GM12878 (cell line): Measurements from ENCODE around the gene RABGEF1.

ENCODE experiments used
- BCL11A ChIP-seq: IDR thresholded peaks from 2 replicates; pipeline ENCODE4 v1.6.1; 2011; ENCODE audit warnings: low read depth, low read length
- EZH2 ChIP-seq: IDR thresholded peaks from 2 replicates; pipeline ENCODE4 v1.6.1; 2012; ENCODE audit warnings: low read depth, mild to moderate bottlenecking, control low read depth, inconsistent platforms, low read length, borderline replicate concordance; ENCODE audit not compliant: control insufficient read depth
- JUND ChIP-seq: IDR thresholded peaks from 2 replicates; pipeline ENCODE4 v1.6.1; 2012; ENCODE audit warnings: low read depth, mild to moderate bottlenecking, low read length, improper control_type of control experiment, moderate library complexity
- POLR2A ChIP-seq: IDR thresholded peaks from 2 replicates; pipeline ENCODE4 v1.6.1; 2011; ENCODE audit warnings: low read depth, mild to moderate bottlenecking, low read length
- RCOR1 ChIP-seq: conservative IDR thresholded peaks from 2 replicates; pipeline ENCODE4 v1.6.1; 2012; ENCODE audit warnings: low read depth, low read length, improper control_type of control experiment
- RFX5 ChIP-seq: IDR thresholded peaks from 2 replicates; pipeline ENCODE4 v1.6.1; 2011; ENCODE audit warnings: low read depth, low read length, improper control_type of control experiment
- SMC3 ChIP-seq: IDR thresholded peaks from 2 replicates; pipeline ENCODE4 v1.6.1; 2011; ENCODE audit warnings: low read length, improper control_type of control experiment, borderline replicate concordance
- TF ChIP-seq, protein P1 (sequence below), 3 experiments: IDR thresholded peaks in 2 of 3; conservative IDR thresholded peaks in 1 of 3; 2 replicates each; pipeline ENCODE4 v1.5.1; 2011; ENCODE audit warnings: low read depth in 3 of 3, low read length in 3 of 3, mild to moderate bottlenecking in 3 of 3, control low read depth in 2 of 3, moderate library complexity in 2 of 3, inconsistent platforms in 1 of 3, mixed read lengths in 1 of 3; ENCODE audit not compliant: control insufficient read depth in 2 of 3, insufficient read depth in 1 of 3; ENCODE audit errors: extremely low read depth in 1 of 3
- TF ChIP-seq, protein P2 (sequence below): IDR thresholded peaks from 2 replicates; pipeline ENCODE4 v1.6.1; 2011; ENCODE audit warnings: low read depth, mild to moderate bottlenecking, low read length, moderate library complexity, borderline replicate concordance; ENCODE audit errors: extremely low read depth

DNA sequence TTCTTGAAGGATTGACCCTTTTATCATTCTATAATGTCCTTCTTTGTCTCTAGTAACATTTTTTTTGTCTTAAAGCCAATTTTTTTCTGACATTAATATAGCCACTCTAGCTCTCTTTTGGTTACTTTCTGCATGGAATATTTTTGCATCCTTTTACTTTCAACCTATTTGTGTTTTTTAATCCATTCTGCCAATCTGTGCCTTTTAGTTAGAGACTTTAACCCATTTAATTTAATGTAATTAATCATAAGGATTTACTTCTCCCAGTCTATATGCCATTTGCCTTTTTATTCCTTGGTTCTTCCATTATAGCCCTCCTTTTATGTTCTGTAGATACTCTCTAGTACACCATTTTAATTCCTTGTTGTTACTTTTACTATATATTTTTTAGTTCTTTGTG lies 32.7 kb upstream of the RABGEF1 start:
- TF ChIP-seq EZH2: no peak
- TF ChIP-seq, protein P1, sequence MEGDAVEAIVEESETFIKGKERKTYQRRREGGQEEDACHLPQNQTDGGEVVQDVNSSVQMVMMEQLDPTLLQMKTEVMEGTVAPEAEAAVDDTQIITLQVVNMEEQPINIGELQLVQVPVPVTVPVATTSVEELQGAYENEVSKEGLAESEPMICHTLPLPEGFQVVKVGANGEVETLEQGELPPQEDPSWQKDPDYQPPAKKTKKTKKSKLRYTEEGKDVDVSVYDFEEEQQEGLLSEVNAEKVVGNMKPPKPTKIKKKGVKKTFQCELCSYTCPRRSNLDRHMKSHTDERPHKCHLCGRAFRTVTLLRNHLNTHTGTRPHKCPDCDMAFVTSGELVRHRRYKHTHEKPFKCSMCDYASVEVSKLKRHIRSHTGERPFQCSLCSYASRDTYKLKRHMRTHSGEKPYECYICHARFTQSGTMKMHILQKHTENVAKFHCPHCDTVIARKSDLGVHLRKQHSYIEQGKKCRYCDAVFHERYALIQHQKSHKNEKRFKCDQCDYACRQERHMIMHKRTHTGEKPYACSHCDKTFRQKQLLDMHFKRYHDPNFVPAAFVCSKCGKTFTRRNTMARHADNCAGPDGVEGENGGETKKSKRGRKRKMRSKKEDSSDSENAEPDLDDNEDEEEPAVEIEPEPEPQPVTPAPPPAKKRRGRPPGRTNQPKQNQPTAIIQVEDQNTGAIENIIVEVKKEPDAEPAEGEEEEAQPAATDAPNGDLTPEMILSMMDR (IDR thresholded peaks at IDR 0.05 in 2 of 3, conservative IDR thresholded peaks at IDR 0.05 in 1 of 3; ENCODE audit: control insufficient read depth in 2 of 3, extremely low read depth in 1 of 3, insufficient read depth in 1 of 3, low read depth in 3 of 3, low read length in 3 of 3): no peak
- no peak for TF ChIP-seq RFX5
- no peak for TF ChIP-seq POLR2A
- no peak for TF ChIP-seq JUND
- TF ChIP-seq BCL11A: no peak
- TF ChIP-seq, protein P2, sequence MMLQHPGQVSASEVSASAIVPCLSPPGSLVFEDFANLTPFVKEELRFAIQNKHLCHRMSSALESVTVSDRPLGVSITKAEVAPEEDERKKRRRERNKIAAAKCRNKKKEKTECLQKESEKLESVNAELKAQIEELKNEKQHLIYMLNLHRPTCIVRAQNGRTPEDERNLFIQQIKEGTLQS: no peak
- no peak for TF ChIP-seq RCOR1
- TF ChIP-seq SMC3: no peak
